GM19438 (cell line): ENCODE data around the gene GAMT.

Experiments
- ATAC-seq: cut with Tn5 transposase; IDR thresholded peaks from one replicate; pipeline ENCODE4 v1.9.1; 2021; ENCODE audit warnings: low read depth; ENCODE audit not compliant: unreplicated experiment

Gene GAMT

GRCh38 chr19:1369214-1369805, 32.0 kb downstream of the GAMT start:
- ATAC-seq = no peak

GRCh38 chr19:1366899-1367870, 34.2 kb downstream of the GAMT start:
- ATAC-seq = no peak

- no peak for ATAC-seq
Measured at GRCh38 chr19:1366296-1366695, 35.0 kb downstream of the GAMT start.

- no peak for ATAC-seq
Measured at GRCh38 chr19:1365319-1366269, 35.7 kb downstream of the GAMT start.

GRCh38 chr19:1364070-1364704, 37.2 kb downstream of the GAMT start:
- no peak for ATAC-seq

- ATAC-seq = no peak
Measured at GRCh38 chr19:1363599-1363998, 37.7 kb downstream of the GAMT start.

- ATAC-seq = no peak
Measured at GRCh38 chr19:1362387-1363257, 38.7 kb downstream of the GAMT start.

- ATAC-seq = no peak
Measured at GRCh38 chr19:1361601-1362386, 39.5 kb downstream of the GAMT start.

- ATAC-seq = no peak
Measured at GRCh38 chr19:1360818-1361461, 40.4 kb downstream of the GAMT start.

- no peak for ATAC-seq
Measured at GRCh38 chr19:1360126-1360817, 41.1 kb downstream of the GAMT start.

- no peak for ATAC-seq
Measured at GRCh38 chr19:1357531-1358109, 43.7 kb downstream of the GAMT start.

GRCh38 chr19:1356508-1356865, 44.9 kb downstream of the GAMT start:
- no peak for ATAC-seq

GRCh38 chr19:1355568-1356507, 45.5 kb downstream of the GAMT start:
- no peak for ATAC-seq

GRCh38 chr19:1354970-1355567, 46.3 kb downstream of the GAMT start:
- peak; percentile 26 for ATAC-seq

- ATAC-seq = no peak
Measured at GRCh38 chr19:1353144-1353543, 48.2 kb downstream of the GAMT start.

- ATAC-seq = no peak
Measured at GRCh38 chr19:1351381-1351851, 49.9 kb downstream of the GAMT start.
